Nephron (organoid): ENCODE measurements around the gene TXNDC11.

Experiments used
- H3K27ac Mint-ChIP-seq, 3 experiments: 2 replicates each; pipeline ENCODE4 v1.8.0; 2020; ENCODE audit warnings: mixed read lengths in 3 of 3, mild to moderate bottlenecking in 2 of 3, moderate library complexity in 1 of 3
- H3K27me3 Mint-ChIP-seq: 2 replicates; pipeline ENCODE4 v1.8.0; 2021; ENCODE audit warnings: low read depth, mild to moderate bottlenecking, moderate library complexity, mixed read lengths
- H3K36me3 Mint-ChIP-seq: 2 replicates; pipeline ENCODE4 v1.8.0; 2020; ENCODE audit warnings: low read depth, mixed read lengths
- H3K4me1 Mint-ChIP-seq: 2 replicates; pipeline ENCODE4 v1.8.0; 2020; ENCODE audit warnings: mixed read lengths
- H3K4me3 Mint-ChIP-seq, 3 experiments: 2 replicates each; pipeline ENCODE4 v1.8.0; 2020; ENCODE audit warnings: mild to moderate bottlenecking in 3 of 3, mixed read lengths in 3 of 3, moderate library complexity in 2 of 3
- H3K9me3 Mint-ChIP-seq: 2 replicates; pipeline ENCODE4 v1.8.0; 2020; ENCODE audit warnings: mixed read lengths
- CTCF ChIP-seq, 3 experiments: fragments of 200-600 bp; sonication (generic); IDR thresholded peaks; one replicate each; pipeline ENCODE4 v1.5.0; 2021; ENCODE audit warnings: antibody characterized with exemption in 3 of 3; ENCODE audit not compliant: unreplicated experiment in 3 of 3

The TXNDC11 gene

GRCh38 chr16:11630046-11630767 lies 112.5 kb downstream of the TXNDC11 start:
- H3K9me3 Mint-ChIP-seq = no peaks in the 10 kb centered on the region
- H3K36me3 Mint-ChIP-seq = no peaks in the 10 kb centered on the region
- peaks cover 52% of the 10 kb centered on the region for H3K4me1 Mint-ChIP-seq
- no peaks in the 10 kb centered on the region for H3K27me3 Mint-ChIP-seq
- peak overlapping the region; percentile 75 to 97 (median 94) for H3K27ac Mint-ChIP-seq
- no peak overlapping the region for H3K4me3 Mint-ChIP-seq
- no peak for TF ChIP-seq CTCF (IDR thresholded peaks at IDR 0.05; ENCODE audit: unreplicated experiment in 3 of 3)
